GM12878 (cell line): ENCODE measurements around the gene KRTAP1-1. TPM values are rescaled to one million over a fixed set of nuclear protein-coding genes. Genes with fewer than 3 reads are reported as not detected.

Source experiments
- ATAC-seq: fragments of 200-7000 bp; cut with Tn5 transposase; 3 replicates; pipeline ENCODE4 v1.9.1; 2020; ENCODE audit warnings: mild to moderate bottlenecking, moderate library complexity
- BruUV-seq: library from RNA; stranded (reverse); fragments of 400-500 nt; replicated peaks from 2 replicates; lab custom pipeline; 2021; lab: Mats Ljungman, UMichigan
- CTCF ChIA-PET: fragments of 300-600 bp; sonication (Branson Sonifier 250); formaldehyde crosslinking; extraction: SDS; loops from one replicate; lab custom pipeline; 2021; ENCODE audit warnings: inconsistent platforms; lab: Yijun Ruan, JAX
- POLR2A ChIA-PET: fragments of 350-600 bp; formaldehyde crosslinking; extraction: SDS; loops from one replicate; lab custom pipeline; 2021; ENCODE audit warnings: inconsistent platforms; lab: Charles Lee
- RAD21 ChIA-PET: fragments of 300-600 bp; sonication (Branson Sonifier 250); formaldehyde crosslinking; loops from one replicate; lab custom pipeline; 2023; ENCODE audit warnings: antibody characterized with exemption; ENCODE audit not compliant: unreplicated experiment; lab: Charles Lee
- SMC1A ChIA-PET: fragments of 300-600 bp; sonication (Branson Sonifier 250); formaldehyde crosslinking; loops from one replicate; lab custom pipeline; 2023; ENCODE audit not compliant: unreplicated experiment, uncharacterized antibody; lab: Charles Lee
- DNase-seq: peaks from one replicate; pipeline ENCODE4 v3.0.0-alpha.2; 2011; ENCODE audit warnings: low read depth, low spot score
- FAIRE-seq: peaks from 3 replicates; lab custom pipeline; 2011; peaks lifted over from hg19 to GRCh38; lab: Jason Lieb, UNC
- H2AFZ ChIP-seq: 2 replicates; pipeline ENCODE4 v1.6.0; 2011; ENCODE audit warnings: low read depth, low read length, control low read depth; ENCODE audit not compliant: control insufficient read depth
- H3K27ac ChIP-seq: 2 replicates; pipeline ENCODE4 v1.5.1; 2011; ENCODE audit warnings: control low read depth; ENCODE audit not compliant: control insufficient read depth, insufficient read depth
- H3K27me3 ChIP-seq, 2 experiments: replicated peaks in 1 of 2; 2 replicates each; pipeline versions ENCODE4 v1.6.0 to v1.6.1; 2011; ENCODE audit warnings: low read length in 1 of 2; ENCODE audit not compliant: control insufficient read depth in 2 of 2, insufficient read depth in 2 of 2
- H3K36me3 ChIP-seq, 2 experiments: 2 replicates each; pipeline ENCODE4 v1.5.1; 2011; ENCODE audit warnings: low read length in 1 of 2; ENCODE audit not compliant: control insufficient read depth in 2 of 2, insufficient read depth in 2 of 2
- H3K4me1 ChIP-seq: 2 replicates; pipeline ENCODE4 v1.6.1; 2011; ENCODE audit warnings: mild to moderate bottlenecking, low read length, moderate library complexity, mixed read lengths; ENCODE audit not compliant: control insufficient read depth, insufficient read depth
- H3K4me2 ChIP-seq: 2 replicates; pipeline ENCODE4 v1.6.0; 2011; ENCODE audit warnings: control low read depth; ENCODE audit not compliant: control insufficient read depth, insufficient read depth
- H3K4me3 ChIP-seq: fragments of 200-600 bp; sonication (generic); 2 replicates; pipeline ENCODE4 v1.5.1; 2016
- H3K79me2 ChIP-seq: 2 replicates; pipeline ENCODE4 v1.6.0; 2011; ENCODE audit warnings: low read length; ENCODE audit not compliant: control insufficient read depth, insufficient read depth
- H3K9ac ChIP-seq: 2 replicates; pipeline ENCODE4 v1.8.0; 2011; ENCODE audit warnings: low read length, control low read depth, mixed read lengths; ENCODE audit not compliant: control insufficient read depth, insufficient read depth
- H3K9me3 ChIP-seq: replicated peaks from 3 replicates; pipeline ENCODE4 v1.5.1; 2011; ENCODE audit warnings: mild to moderate bottlenecking, low read length; ENCODE audit not compliant: control insufficient read depth, insufficient read depth
- H4K20me1 ChIP-seq: 2 replicates; pipeline ENCODE4 v1.6.0; 2011; ENCODE audit not compliant: control insufficient read depth, insufficient read depth
- ATF7 ChIP-seq: fragments of 450-650 bp; IDR thresholded peaks from 2 replicates; pipeline ENCODE4 v1.6.1; 2016; ENCODE audit warnings: low read depth, mild to moderate bottlenecking
- BCL3 ChIP-seq: IDR thresholded peaks from 2 replicates; pipeline ENCODE4 v1.6.1; 2011; ENCODE audit warnings: borderline replicate concordance, low read depth, mild to moderate bottlenecking, moderate library complexity, low read length; ENCODE audit not compliant: insufficient read depth, poor library complexity, severe bottlenecking
- CREB1 ChIP-seq: IDR thresholded peaks from 2 replicates; pipeline ENCODE4 v1.6.1; 2012; ENCODE audit warnings: low read depth, mild to moderate bottlenecking, inconsistent platforms
- E2F4 ChIP-seq: IDR thresholded peaks from 2 replicates; pipeline ENCODE4 v1.6.1; 2012; ENCODE audit warnings: low read depth, low read length, improper control_type of control experiment
- EGR1 ChIP-seq, 2 experiments: IDR thresholded peaks; 1 replicate in 1 of 2; 2 replicates in 1 of 2; pipeline ENCODE4 v1.6.1; 2011 to 2012; ENCODE audit warnings: low read depth in 2 of 2, low read length in 2 of 2, borderline replicate concordance in 1 of 2, mild to moderate bottlenecking in 1 of 2, moderate library complexity in 1 of 2
- ETV6 ChIP-seq, 2 experiments: fragments of 450-650 bp in 1 of 2; IDR thresholded peaks in 1 of 2; conservative IDR thresholded peaks in 1 of 2; 2 replicates each; pipeline ENCODE4 v1.6.1; 2014; ENCODE audit warnings: antibody characterized with exemption in 1 of 2, borderline replicate concordance in 1 of 2, low read depth in 1 of 2, mild to moderate bottlenecking in 1 of 2, moderate library complexity in 1 of 2
- IRF5 ChIP-seq: fragments of 450-650 bp; IDR thresholded peaks from 2 replicates; pipeline ENCODE4 v1.6.1; 2017; ENCODE audit warnings: borderline replicate concordance
- RCOR1 ChIP-seq: conservative IDR thresholded peaks from 2 replicates; pipeline ENCODE4 v1.6.1; 2012; ENCODE audit warnings: low read depth, low read length, improper control_type of control experiment
- RELB ChIP-seq: fragments of 450-650 bp; IDR thresholded peaks from 2 replicates; pipeline ENCODE4 v1.6.1; 2017; ENCODE audit warnings: low read depth, mild to moderate bottlenecking, moderate library complexity
- SMC3 ChIP-seq: IDR thresholded peaks from 2 replicates; pipeline ENCODE4 v1.6.1; 2011; ENCODE audit warnings: low read length, improper control_type of control experiment, borderline replicate concordance
- SREBF2 ChIP-seq: IDR thresholded peaks from 2 replicates; pipeline ENCODE4 v1.6.1; 2012; ENCODE audit warnings: mild to moderate bottlenecking, low read length
- ZBTB4 ChIP-seq: fragments of 450-650 bp; formaldehyde crosslinking; IDR thresholded peaks from 2 replicates; pipeline ENCODE4 v1.4.0; 2022; ENCODE audit warnings: mild to moderate bottlenecking, moderate library complexity
- WGBS: methylation state at CpG from one replicate; pipeline ENCODE4 v1.1.6; 2016; ENCODE audit warnings: low lambda C conversion rate; ENCODE audit not compliant: insufficient replicate concordance, insufficient coverage; ENCODE audit errors: missing lambda C conversion rate; 5-methylcytosine and 5-hydroxymethylcytosine counted together
- in situ Hi-C: fragments of 300-500 bp; cut with MboI; formaldehyde crosslinking; loops from 9 replicates; pipeline ENCODE4 v1.14.3; 2018; ENCODE audit warnings: mixed read lengths
- intact Hi-C: fragments of 100-400 bp; cut with micrococcal nuclease; formaldehyde crosslinking; loops from one replicate; pipeline ENCODE4 v1.14.2; 2022; ENCODE audit not compliant: unreplicated experiment
- polyA plus RNA-seq, 11 experiments: library from polyadenylated mRNA; depleted of rRNA in 4 of 11; unstranded in 6 of 11; stranded (reverse) in 5 of 11; fragments of >200 nt; fragmentation: Nextera tagmentation in 4 of 11; fragmentation: Illumina TruSeq in 1 of 11; extraction: Ambion mirVana in 4 of 11; extraction: Trizol in 1 of 11; gene quantifications; 1 replicate in 1 of 11; 2 replicates in 10 of 11; pipeline versions ENCODE4 v1.2.1 to v1.2.3, GENCODE V29; 2011 to 2016; ENCODE audit warnings: inconsistent platforms in 2 of 11, missing spikeins in 2 of 11, low read depth in 1 of 11
- total RNA-seq, 4 experiments: library from RNA; depleted of rRNA in 3 of 4; stranded (reverse); fragments of >200 nt in 3 of 4; fragmentation: Illumina TruSeq in 1 of 4; extraction: Trizol in 1 of 4; gene quantifications; 2 replicates each; pipeline versions ENCODE4 v1.2.1 to v1.2.3, GENCODE V29; 2013 to 2021

KRTAP1-1 gene
- total and polyA plus RNA-seq, 10 of the 15 experiments (the other 5 are each of a cell fraction or from before 2014, with no cell fraction given), result not detected

GRCh38 chr17:41029633-41030245, 11.5 kb downstream of the KRTAP1-1 start, which contains the start of gene KRTAP1-4:
Gene KRTAP1-4 (minus strand): TSS chr17:41030195. CDS start chr17:41030078, 117 bp downstream.
- Histone ChIP-seq H3K9me3 (no peaks in the 10 kb centered on the region), H3K79me2 (no peaks in the 10 kb centered on the region), H2AFZ (no peak within 1 kb of the TSS), H4K20me1 (no peaks in the 10 kb centered on the region), H3K9ac (no peak within 1 kb of the TSS), H3K27ac (no peak within 1 kb of the TSS), H3K27me3 (0 out of 4 replicates have a peak, but pooled peaks cover 0 to 3% of the 10 kb centered on the region in 2 experiments), H3K4me2 (no peak within 1 kb of the TSS), H3K4me1 (no peaks in the 10 kb centered on the region), H3K4me3 (no peak within 1 kb of the TSS), H3K36me3 (no peaks in the 10 kb centered on the region)
- ATAC-seq (no peak), FAIRE-seq (no peak), DNase-seq (no peak)
- SMC1A ChIA-PET, result interaction anchor here (1.1 kb wide), 1 partner anchor 34 kb away, joined by 3 read pairs; no protein-coding TSS in a partner anchor
- intact Hi-C loops, result no loop called here
- 17% methylated on average over 12 of the region's 12 CpGs for WGBS
- in situ Hi-C loops, result no loop called here
- CTCF ChIA-PET, result interaction anchor here (0.9 to 1.7 kb wide), 2 partner anchors 10 to 633 kb away, joined by 3 to 4 read pairs; no protein-coding TSS in a partner anchor
- POLR2A ChIA-PET, result no interaction called here
- no TSS peak for BruUV-seq
- RAD21 ChIA-PET, result no interaction called here
- no peak for TF ChIP-seq RCOR1
- no peak for TF ChIP-seq RELB
- no peak for TF ChIP-seq ETV6 (conservative IDR thresholded peaks at IDR 0.05 in 1 of 2, IDR thresholded peaks at IDR 0.05 in 1 of 2; ENCODE audit: borderline replicate concordance in 1 of 2, low read depth in 1 of 2)
- TF ChIP-seq E2F4, result no peak
- no peak for TF ChIP-seq BCL3
- TF ChIP-seq SMC3, result no peak
- TF ChIP-seq SREBF2, result no peak
- TF ChIP-seq EGR1 (IDR thresholded peaks at IDR 0.05; ENCODE audit: borderline replicate concordance in 1 of 2, low read depth in 2 of 2, low read length in 2 of 2), result no peak
- no peak for TF ChIP-seq ATF7
- TF ChIP-seq IRF5, result no peak
- no peak for TF ChIP-seq ZBTB4
- TF ChIP-seq CREB1, result no peak
